T47D (cell line): ENCODE measurements around the gene LRRC1.

Experiments
- DNase-seq, 2 experiments: peaks; one replicate each; pipeline versions ENCODE4 v3.0.0 to v3.0.0-alpha.2; 2011 to 2012; ENCODE audit warnings: low read depth in 1 of 2, low spot score in 1 of 2
- JUND ChIP-seq: IDR thresholded peaks from 2 replicates; pipeline ENCODE4 v1.6.1; 2012; ENCODE audit warnings: low read depth
- in situ Hi-C: cut with HindIII; loops from 2 replicates; pipeline ENCODE4 v1.10.0; 2016; ENCODE audit warnings: low sequenced_read_pairs, low pct_unique_long_range_greater_than_20kb

LRRC1 gene

DNA sequence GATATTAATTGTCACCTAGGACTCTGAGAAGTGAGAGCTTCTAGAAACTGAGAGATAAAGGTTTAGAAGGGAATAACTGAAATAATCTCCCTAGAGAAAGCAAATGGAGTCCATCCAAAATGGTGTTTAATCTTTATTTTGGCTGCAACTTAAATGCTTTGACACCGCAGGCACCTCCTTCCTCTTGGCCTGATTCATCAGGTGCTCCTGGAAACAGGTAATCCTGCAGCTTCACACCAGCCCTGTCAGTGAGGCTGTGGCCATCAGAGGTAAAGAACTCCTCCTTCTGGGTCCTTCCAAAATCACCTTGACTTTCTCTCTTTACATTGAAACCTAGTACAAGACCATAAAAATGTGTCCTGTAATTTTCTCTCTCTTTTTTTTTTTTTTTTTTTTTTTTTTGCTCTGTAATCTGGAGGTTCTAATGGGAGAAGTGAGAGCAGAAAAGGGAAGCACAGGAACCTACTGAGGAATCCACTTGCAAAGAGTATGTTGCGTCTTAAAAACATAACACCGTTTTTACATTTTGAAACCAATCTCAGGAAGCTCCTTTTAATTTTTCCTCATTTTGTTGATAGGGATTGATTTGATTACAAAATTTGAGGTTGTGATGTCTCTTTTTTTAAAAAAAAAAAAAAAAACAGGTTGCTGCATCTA lies 124.2 kb downstream of the LRRC1 start:
- TF ChIP-seq JUND = no peak
- in situ Hi-C loops = no loop called here

DNA sequence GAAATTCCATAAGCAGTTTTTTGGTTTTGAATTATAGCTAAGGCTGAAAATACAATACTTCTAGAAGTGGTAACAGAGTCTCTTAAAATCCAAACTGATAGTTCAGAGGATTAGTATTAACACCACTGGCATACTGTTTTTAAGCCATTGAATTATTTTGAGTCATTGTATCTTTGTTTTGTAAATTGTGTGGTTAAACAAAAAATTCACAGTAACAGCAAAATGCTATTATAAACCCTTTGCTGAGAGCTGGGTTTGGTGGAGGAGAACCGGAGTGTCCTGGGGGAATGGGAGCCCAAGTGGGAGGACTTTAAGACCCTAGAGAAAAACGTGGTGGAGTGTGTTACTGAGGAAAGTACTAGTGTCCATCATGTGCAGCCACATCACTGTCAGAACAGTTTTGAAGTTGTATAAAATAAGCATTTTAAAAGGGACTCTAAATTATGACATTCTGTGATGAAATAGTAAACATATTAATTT lies 125.1 kb downstream of the LRRC1 start:
- no peak for TF ChIP-seq JUND
- in situ Hi-C loops = no loop called here
- DNase-seq = no peak

More for the DNA sequence above, 124.2 kb downstream of the LRRC1 start:
- DNase-seq = peak in 1 of 2 experiments; percentile 49

DNA sequence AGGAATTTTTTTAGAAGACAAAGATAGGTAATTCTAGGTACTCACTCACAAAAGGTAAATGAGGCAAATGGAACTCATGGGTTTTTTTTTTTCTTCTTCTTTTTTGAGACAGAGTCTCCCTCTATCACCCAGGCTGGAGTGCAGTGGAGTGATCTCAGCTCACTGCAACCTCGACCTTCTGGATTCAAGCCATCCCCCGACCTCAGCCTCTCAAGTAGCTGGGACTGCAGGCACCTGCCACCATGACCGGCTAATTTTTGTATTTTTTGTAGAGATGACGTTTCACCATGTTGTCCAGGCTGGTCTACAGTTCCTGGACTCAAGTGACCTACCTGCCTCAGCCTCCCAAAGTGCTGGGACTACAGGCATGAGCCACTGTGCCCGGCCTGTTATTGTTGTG lies 126.1 kb downstream of the LRRC1 start:
- in situ Hi-C loops = no loop called here
- TF ChIP-seq JUND = no peak

DNA sequence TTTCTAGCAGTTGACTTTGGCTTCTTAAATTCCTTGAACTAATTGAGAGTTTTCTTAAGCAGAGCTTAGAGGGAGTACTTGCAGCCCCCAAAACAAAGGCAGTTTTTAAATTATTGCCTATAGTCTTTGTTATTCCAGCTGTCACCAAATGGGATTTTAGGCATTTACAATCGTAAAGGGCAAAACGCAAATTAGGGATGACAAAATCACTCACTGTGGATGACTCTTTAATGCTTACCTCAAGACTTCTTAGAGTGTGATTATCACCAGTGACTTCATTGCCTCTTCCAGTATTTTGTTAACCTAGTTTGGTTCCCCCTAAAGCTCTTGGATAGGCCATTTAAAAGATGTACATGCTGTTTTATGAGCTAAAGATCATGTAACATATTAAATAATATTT lies 126.8 kb downstream of the LRRC1 start:
- DNase-seq = no peak
- in situ Hi-C loops = no loop called here
- TF ChIP-seq JUND = no peak

More for the DNA sequence above, 126.1 kb downstream of the LRRC1 start:
- no peak for DNase-seq

DNA sequence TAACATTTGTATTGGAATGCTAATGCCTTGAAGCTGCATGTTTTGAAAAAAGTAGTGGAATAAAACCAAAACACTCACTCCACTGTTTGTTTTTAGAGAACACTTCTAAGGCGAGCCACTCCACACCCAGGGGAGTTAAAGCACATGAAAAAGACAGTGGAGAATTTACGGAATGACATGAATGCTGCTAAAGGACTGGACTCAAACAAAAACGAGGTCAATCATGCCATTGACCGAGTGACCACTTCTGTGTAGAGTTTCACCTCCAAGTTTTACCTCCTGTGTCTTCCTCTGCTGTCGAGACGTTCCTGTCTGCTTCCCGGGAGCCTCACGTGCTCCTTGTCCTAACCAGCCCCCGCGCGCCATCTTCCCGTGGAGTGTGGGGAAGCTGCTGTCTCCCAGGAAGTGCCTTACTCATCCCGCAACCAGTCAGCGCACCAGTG lies 127.8 kb downstream of the LRRC1 start:
- no peak for TF ChIP-seq JUND
- DNase-seq = no peak
- in situ Hi-C loops = no loop called here

DNA sequence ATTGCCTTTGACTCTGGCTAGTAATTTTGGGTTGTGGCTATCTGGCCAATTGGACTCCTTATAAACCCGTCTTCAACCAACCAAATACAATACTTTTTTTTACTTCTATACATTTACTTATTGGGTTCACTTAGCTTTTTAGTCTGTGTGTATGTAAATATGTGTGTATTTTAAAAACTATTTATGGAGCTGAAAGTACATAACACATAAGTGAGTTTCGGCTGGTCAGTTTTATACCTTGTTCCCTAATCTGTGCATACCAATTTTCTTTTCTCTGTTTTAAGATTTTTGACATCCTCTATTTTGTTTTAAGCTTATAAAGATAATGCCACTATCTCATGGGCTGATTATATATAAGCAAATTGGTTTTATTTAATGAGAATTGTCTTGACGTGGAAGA lies 129.5 kb downstream of the LRRC1 start:
- TF ChIP-seq JUND = no peak
- no peak for DNase-seq
- in situ Hi-C loops = no loop called here

DNA sequence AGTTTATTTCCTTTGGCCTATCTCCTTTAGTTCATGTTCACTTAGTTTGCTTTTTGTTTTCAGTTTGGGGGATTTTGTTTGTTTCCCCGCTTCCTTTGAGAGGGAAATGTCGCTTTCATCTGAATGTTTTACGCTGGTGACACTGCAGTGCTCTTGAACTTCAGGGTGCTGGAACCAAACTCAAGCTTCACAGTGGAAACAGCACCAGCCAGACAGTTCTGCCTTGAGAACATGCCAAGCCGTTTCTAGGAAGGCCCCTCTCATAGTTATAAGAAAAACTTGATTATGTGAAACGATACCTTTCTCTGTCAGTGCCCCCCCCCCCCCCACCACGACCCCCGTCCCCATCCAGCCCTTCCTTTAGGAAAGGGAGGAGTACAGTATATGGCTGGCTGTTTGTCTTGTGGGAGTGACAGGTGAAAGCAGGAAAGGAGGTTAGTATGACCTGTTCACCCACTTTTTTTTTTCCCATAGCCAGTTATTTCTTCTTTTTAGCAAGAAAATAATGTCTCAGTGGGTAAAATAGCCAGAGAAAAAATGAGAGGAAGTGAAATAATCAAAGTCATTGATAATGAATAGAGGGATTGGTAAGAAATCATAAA lies 130.1 kb downstream of the LRRC1 start:
- in situ Hi-C loops = no loop called here
- no peak for DNase-seq
- TF ChIP-seq JUND = no peak

DNA sequence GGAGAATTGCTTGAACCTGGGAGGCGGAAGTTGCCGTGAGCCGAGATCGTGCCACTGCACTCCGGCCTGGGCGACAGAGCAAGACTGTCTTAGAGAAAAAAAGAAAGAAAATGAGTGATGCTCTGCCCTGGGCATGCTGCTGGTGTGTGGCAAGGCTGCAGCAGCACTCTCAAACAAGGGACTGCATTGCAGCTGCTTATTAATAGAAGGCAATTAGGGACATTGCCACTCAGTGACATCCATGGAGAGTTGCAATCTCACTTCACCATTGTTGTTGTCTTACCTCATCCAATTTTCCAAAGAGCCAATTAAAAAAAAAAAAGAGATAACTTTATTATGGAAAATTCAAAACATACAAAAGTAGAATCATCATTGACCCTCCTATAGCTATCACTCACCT lies 131.1 kb downstream of the LRRC1 start:
- DNase-seq = no peak
- in situ Hi-C loops = no loop called here
- TF ChIP-seq JUND = no peak

DNA sequence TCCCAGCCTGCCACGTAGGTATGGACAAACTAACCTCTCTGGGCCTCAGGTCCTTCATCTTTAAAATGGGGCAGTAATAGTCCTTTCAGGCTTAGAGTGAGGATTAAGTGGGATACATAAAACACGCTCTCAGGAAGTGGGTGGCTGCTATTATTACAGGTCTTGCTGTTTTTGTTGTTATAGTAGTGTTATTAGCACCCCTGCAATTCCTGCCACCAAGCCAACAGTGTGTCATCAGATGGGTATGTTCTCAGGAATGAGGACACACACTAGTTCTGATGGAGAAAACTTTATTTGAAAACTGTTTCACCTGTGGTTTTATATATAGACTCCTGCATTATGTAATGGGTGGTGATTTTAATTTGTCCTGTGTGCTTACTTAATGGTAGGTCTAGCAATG lies 131.7 kb downstream of the LRRC1 start:
- peak in 1 of 2 experiments; percentile 39 for DNase-seq
- TF ChIP-seq JUND = no peak
- in situ Hi-C loops = no loop called here

DNA sequence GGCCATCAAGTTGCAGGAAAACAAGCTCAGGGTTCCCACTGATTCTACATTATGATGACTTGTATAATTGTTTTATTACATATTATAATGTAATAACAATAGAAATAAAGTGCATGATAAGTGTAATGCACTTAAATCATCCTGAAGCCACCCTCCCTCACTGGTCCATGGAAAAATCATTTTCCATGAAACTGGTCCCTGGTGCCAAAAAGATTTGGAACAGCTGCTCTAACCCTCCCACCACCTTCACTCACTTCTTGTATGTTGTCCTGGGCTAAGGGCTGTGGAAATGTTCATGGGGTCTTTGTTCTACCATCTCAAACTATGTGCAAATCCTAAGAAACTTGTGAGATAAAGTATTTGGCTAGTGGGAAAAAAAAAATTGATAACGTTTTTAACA lies 133.8 kb downstream of the LRRC1 start:
- in situ Hi-C loops = no loop called here
- no peak for TF ChIP-seq JUND
- DNase-seq = no peak

DNA sequence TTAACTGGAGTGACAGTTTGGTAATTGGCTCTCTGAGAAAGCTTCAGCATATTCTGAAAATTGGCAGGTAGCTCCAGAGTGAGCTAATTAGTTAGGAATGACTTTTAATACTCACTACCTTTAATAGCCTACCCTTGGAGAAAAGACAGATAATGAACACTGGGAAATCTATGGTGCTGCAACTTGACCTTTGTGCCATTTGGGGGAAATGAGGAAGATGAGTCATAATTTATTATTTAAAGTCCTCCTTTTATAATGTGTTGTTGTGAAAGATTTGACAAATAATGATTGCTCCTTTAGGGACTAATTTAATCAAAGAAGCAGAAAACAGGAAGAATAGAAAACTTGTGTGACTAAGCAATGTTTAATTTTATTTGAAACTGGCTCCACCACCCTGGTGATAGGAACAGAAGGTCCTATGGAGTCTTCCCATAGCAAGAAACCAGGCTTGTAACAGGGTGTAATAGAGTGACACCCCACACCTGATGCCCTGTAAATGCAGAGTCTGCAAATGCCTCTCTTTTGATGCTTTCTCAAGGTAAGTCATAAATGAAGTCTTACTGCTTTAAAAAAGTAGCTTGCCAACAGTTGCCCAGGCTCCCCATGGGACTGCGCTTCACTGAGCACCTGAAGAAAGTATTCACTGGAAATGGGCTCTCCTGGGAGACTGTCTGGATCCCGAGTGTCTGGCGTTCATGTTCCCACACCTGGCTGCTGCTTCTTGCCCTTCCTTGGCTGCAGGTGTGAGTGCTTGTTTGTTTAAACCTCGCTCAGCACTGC lies 134.4 kb downstream of the LRRC1 start:
- in situ Hi-C loops = no loop called here

DNA sequence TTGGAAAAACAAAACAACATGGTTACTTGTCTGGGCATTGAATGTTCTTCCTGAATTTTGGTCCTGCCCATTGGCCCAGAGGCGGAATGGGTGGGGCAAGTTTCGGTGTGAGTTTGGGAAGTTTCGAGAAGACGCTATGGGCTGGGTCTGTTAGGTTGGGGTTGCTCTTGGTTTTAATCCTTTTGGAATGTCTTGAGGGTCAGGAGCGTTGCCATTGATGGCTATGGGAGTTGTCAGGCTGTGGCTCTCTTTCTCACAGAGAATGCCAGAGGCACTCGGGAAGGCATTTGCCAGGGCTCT lies 135.0 kb downstream of the LRRC1 start:
- in situ Hi-C loops = no loop called here
- DNase-seq = no peak
- no peak for TF ChIP-seq JUND

More for the DNA sequence above, 134.4 kb downstream of the LRRC1 start:
- no peak for DNase-seq
- TF ChIP-seq JUND = no peak

DNA sequence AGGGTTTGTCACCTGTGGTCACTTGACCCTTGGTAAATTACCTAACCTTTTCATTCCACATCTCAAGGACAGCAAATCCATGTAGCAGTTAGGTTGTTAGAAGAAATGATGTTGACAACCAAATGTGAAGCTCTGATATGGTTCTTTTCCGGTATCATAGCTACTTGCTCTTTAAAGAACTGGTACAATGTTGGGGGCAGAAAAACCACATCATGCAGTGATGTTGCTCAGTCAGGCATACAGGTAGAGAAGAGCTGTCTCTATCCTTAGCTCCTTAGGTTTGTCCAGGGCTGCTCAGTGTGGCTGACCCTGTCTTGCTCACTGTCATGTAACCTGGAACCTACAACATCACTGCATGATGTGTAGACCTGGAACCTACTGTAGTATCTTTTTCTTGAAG lies 135.5 kb downstream of the LRRC1 start:
- no peak for TF ChIP-seq JUND
- DNase-seq = no peak
- in situ Hi-C loops = no loop called here
